ENCODE data around the gene OTOA. TPM values are rescaled to one million over a fixed set of nuclear protein-coding genes. Genes with fewer than 3 reads are reported as not detected.

OTOA gene
- total RNA-seq, 2 experiments from 2014 or later: not detected

DNA sequence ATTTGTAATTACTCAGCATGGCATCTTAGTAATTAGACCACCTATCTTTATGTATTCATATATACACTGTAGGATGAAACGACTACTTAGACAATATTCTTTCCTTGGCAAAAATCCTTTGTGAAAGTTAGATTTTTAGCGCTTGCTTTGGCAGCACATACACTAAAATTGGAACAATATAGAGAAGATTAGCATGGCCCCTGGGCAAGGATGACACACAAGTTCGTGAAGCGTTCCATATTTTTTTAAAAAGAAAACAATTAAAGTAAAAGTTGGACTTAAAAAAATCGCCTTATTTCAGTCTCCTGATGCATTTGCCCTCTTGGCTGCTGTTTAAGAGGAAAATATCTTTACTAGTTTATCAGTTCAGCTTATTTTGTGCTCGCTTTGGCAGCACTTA, 21.9 kb upstream of the OTOA start:
- peak overlapping the region; percentile 74; the same call in 1 of the 2 replicates for H3K4me2 ChIP-seq (ENCODE audit: low read length)
- no peak for DNase-seq (ENCODE audit: low spot score)
- H3K9me2 ChIP-seq (ENCODE audit: insufficient read depth, low read length): no peaks in the 10 kb centered on the region
- H3K27ac ChIP-seq (ENCODE audit: low read depth, low read length, poor library complexity, severe bottlenecking): peak overlapping the region; percentile 42
- intact Hi-C loops (cut with micrococcal nuclease; ENCODE audit: unreplicated experiment): no loop called here
- H3K4me3 ChIP-seq (ENCODE audit: low read depth, low read length, poor library complexity, severe bottlenecking): no peak overlapping the region
- TF ChIP-seq EZH2phosphoT487 (IDR thresholded peaks at IDR 0.05; ENCODE audit: borderline replicate concordance, low read depth, low read length): no peak
- TF ChIP-seq, protein P1, sequence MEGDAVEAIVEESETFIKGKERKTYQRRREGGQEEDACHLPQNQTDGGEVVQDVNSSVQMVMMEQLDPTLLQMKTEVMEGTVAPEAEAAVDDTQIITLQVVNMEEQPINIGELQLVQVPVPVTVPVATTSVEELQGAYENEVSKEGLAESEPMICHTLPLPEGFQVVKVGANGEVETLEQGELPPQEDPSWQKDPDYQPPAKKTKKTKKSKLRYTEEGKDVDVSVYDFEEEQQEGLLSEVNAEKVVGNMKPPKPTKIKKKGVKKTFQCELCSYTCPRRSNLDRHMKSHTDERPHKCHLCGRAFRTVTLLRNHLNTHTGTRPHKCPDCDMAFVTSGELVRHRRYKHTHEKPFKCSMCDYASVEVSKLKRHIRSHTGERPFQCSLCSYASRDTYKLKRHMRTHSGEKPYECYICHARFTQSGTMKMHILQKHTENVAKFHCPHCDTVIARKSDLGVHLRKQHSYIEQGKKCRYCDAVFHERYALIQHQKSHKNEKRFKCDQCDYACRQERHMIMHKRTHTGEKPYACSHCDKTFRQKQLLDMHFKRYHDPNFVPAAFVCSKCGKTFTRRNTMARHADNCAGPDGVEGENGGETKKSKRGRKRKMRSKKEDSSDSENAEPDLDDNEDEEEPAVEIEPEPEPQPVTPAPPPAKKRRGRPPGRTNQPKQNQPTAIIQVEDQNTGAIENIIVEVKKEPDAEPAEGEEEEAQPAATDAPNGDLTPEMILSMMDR (conservative IDR thresholded peaks at IDR 0.05; ENCODE audit: low read length): no peak
- peaks cover 8% of the 10 kb centered on the region; the same call in 1 of the 2 replicates for H3K36me3 ChIP-seq (ENCODE audit: insufficient read depth, low read length)
- H4K20me1 ChIP-seq (ENCODE audit: insufficient read depth, low read length): no peaks in the 10 kb centered on the region
- no peaks in the 10 kb centered on the region for H3K9me3 ChIP-seq (ENCODE audit: low read length)
- no peak overlapping the region for H2AFZ ChIP-seq (ENCODE audit: low read length)
- H3K79me2 ChIP-seq (ENCODE audit: insufficient read depth, low read depth, low read length): peaks cover 50% of the 10 kb centered on the region
- CTCF ChIA-PET (ENCODE audit: unreplicated experiment): no interaction called here
- BruUV-seq (replicated peaks): no TSS peak
- H3K4me1 ChIP-seq (ENCODE audit: insufficient read depth, low read length, poor library complexity, severe bottlenecking): peaks cover 67% of the 10 kb centered on the region
- POLR2A ChIA-PET: interaction anchor here (0.6 to 2.1 kb wide), 5 partner anchors 39 to 77 kb away, joined by 3 to 10 read pairs (median 3); no protein-coding TSS in a partner anchor

DNA sequence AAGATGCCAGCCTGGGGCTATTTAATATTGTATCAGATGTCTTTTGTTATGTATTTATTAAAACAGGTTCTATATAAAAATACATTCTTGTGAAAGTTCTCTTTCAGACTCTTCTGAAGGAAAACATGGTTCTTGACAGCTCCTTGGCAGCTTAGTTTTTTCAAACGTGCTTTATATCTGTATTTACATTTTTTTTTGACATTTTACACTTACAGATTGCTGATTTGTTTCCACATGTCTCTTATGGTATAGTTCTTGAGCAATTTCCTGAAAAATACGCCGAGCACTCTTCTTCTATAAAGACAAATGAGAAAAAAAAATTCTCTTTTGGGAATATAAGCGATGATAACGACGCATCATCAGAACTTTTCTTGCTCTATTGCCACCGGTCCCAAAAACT, 20.9 kb upstream of the OTOA start:
- no TSS peak for BruUV-seq (replicated peaks)

DNA sequence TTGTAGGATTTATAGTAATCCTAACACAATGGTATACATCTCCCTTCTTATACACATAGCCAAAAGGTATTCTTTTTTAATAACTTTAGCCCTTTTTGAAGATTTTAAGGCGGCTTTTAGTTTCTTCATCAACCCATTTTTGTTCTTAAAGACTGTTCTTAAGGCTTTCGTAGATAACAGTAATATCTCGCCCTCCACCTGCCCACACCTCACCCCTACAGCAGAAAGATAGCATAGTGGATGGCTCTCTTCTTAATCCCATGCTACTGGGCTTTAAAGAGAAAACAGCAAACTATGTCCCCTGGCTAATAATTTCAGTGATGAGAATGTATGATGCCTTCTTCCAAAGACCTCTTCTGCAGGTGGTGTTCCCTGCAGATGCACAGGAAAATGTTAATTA, 20.0 kb upstream of the OTOA start:
- H3K79me2 ChIP-seq (ENCODE audit: insufficient read depth, low read depth, low read length): peaks cover 65% of the 10 kb centered on the region
- ChIA-PET CTCF (ENCODE audit: unreplicated experiment) (no interaction called here), POLR2A (interaction anchor here (0.6 to 1.4 kb wide), 3 partner anchors 14 to 65 kb away, joined by 3 to 4 read pairs (median 3); no protein-coding TSS in a partner anchor)
- BruUV-seq (replicated peaks): no TSS peak
- H3K9me3 ChIP-seq (ENCODE audit: low read length): no peaks in the 10 kb centered on the region
- H3K27ac ChIP-seq (ENCODE audit: low read depth, low read length, poor library complexity, severe bottlenecking): peak overlapping the region; percentile 95
- H3K36me3 ChIP-seq (ENCODE audit: insufficient read depth, low read length): peaks cover 13% of the 10 kb centered on the region; the same call in 1 of the 2 replicates
- H3K4me3 ChIP-seq (ENCODE audit: low read depth, low read length, poor library complexity, severe bottlenecking): peak overlapping the region; percentile 58
- H3K4me2 ChIP-seq (ENCODE audit: low read length): peak overlapping the region; percentile 74
- no peaks in the 10 kb centered on the region for H3K9me2 ChIP-seq (ENCODE audit: insufficient read depth, low read length)
- no peak for DNase-seq (ENCODE audit: low spot score)
- intact Hi-C loops (cut with micrococcal nuclease; ENCODE audit: unreplicated experiment): loop anchor here (2.0 kb wide), 1 partner anchor 45 kb away; the partner anchor contains the start of gene METTL9
- H4K20me1 ChIP-seq (ENCODE audit: insufficient read depth, low read length): no peaks in the 10 kb centered on the region
- H2AFZ ChIP-seq (ENCODE audit: low read length): peak overlapping the region; percentile 6; the same call in 1 of the 2 replicates
- TF ChIP-seq EZH2phosphoT487 (IDR thresholded peaks at IDR 0.05; ENCODE audit: borderline replicate concordance, low read depth, low read length): no peak
- TF ChIP-seq, protein P1 (conservative IDR thresholded peaks at IDR 0.05; ENCODE audit: low read length): no peak
- H3K4me1 ChIP-seq (ENCODE audit: insufficient read depth, low read length, poor library complexity, severe bottlenecking): peaks cover 79% of the 10 kb centered on the region

More for the DNA sequence above, 20.9 kb upstream of the OTOA start:
- Histone ChIP-seq H3K9me3 (ENCODE audit: low read length) (no peaks in the 10 kb centered on the region), H3K4me3 (ENCODE audit: low read depth, low read length, poor library complexity, severe bottlenecking) (peak overlapping the region; percentile 7), H4K20me1 (ENCODE audit: insufficient read depth, low read length) (no peaks in the 10 kb centered on the region), H3K27ac (ENCODE audit: low read depth, low read length, poor library complexity, severe bottlenecking) (peak overlapping the region; percentile 95), H3K4me2 (ENCODE audit: low read length) (peak overlapping the region; percentile 74), H3K79me2 (ENCODE audit: insufficient read depth, low read depth, low read length) (peaks cover 55% of the 10 kb centered on the region), H3K9me2 (ENCODE audit: insufficient read depth, low read length) (no peaks in the 10 kb centered on the region), H3K4me1 (ENCODE audit: insufficient read depth, low read length, poor library complexity, severe bottlenecking) (peaks cover 77% of the 10 kb centered on the region), H2AFZ (ENCODE audit: low read length) (no peak overlapping the region), H3K36me3 (ENCODE audit: insufficient read depth, low read length) (peaks cover 10% of the 10 kb centered on the region; the same call in 1 of the 2 replicates)
- TF ChIP-seq, protein P1 (conservative IDR thresholded peaks at IDR 0.05; ENCODE audit: low read length): no peak
- no peak for TF ChIP-seq EZH2phosphoT487 (IDR thresholded peaks at IDR 0.05; ENCODE audit: borderline replicate concordance, low read depth, low read length)
- no peak for DNase-seq (ENCODE audit: low spot score)
- intact Hi-C loops (cut with micrococcal nuclease; ENCODE audit: unreplicated experiment): no loop called here
- CTCF ChIA-PET (ENCODE audit: unreplicated experiment): no interaction called here
- POLR2A ChIA-PET: interaction anchor here (0.6 to 2.1 kb wide), 8 partner anchors 38 to 1510 kb away, joined by 3 to 10 read pairs (median 3); no protein-coding TSS in a partner anchor

Measured in OCI-LY7 (cell line).